Left renal cortex interstitium (tissue), 4 donors: ENCODE results near the gene MCTP1. TPM values are rescaled to one million over a fixed set of nuclear protein-coding genes. Genes with fewer than 3 reads are reported as not detected.
"Not testable (repeated sequence)": the region's sequence is repeated elsewhere in the genome, so short reads cannot be mapped to it uniquely, and the experiment has no call there.

Source experiments
- DNase-seq, 4 donors: peaks; one replicate each; pipeline ENCODE4 v3.0.0-alpha.2; 2013; ENCODE audit warnings: low read depth in 4 of 4, low spot score in 2 of 4, missing footprints in 1 of 4
- polyA plus RNA-seq, 4 donors: library from polyadenylated mRNA; unstranded; fragments of 120-200 nt; gene quantifications; one replicate each; pipeline ENCODE4 v1.2.1, GENCODE V29; 2013; ENCODE audit not compliant: insufficient read length in 4 of 4

The MCTP1 gene
- polyA plus RNA-seq, 4 donors = 3.8 to 6.8 (median 5.1) TPM

DNA sequence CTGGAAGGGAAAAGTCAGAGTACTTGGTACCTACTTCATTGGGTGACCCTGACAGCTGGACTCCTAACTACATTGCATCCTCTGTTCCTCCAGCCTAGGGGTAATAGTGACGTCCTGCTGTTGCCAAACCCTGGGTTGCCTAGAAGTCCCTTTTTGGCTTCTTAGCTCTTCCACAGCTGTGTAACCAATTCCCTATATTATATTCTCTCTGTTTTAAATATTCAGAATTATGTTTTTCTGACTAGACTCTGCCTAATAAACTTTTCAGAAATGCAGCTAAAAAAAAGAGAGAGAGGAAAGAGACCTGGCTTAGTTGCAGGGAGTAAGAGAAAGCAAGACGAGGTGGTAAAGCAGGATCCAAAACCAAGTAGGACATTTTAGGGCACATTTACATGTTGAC, 28.4 kb downstream of the MCTP1 start:
- no peak for DNase-seq

DNA sequence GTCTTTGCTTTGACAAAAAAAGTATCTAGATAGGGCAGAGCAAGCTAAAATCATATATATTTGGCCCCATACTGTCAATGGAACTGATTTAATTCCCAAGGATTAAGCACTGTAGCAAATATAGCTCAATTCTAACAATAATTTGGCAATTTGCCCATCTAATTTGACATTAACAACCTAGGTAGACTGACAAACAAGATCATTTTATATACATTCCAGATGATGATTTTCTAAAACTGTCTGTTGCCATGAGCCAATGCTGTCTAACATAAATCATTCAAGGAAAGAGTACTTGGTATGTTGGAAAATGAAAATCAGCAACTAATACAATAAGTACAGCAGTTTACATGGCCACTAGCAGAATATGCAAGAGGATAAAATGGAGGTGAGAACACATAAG, 32.1 kb downstream of the MCTP1 start:
- DNase-seq = no peak

DNA sequence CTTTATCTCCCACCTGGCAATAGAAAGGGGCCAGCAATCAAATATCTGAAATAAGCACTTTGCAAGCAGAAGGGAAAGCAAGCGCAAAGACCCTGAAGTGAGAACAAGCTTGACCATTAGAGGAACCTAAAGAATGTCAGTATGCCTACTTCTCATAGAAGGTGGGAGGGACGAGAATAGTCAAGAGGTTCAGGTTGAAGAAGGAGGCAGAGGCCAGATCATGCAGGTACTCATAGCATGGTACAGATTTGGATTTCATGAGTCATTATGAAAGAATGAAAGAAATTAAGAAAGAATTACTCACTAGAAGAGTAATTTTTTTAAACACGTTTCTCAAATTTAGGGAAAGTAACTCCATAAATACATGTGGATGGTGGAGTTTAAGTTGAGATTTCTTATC, 33.7 kb downstream of the MCTP1 start:
- no peak for DNase-seq

DNA sequence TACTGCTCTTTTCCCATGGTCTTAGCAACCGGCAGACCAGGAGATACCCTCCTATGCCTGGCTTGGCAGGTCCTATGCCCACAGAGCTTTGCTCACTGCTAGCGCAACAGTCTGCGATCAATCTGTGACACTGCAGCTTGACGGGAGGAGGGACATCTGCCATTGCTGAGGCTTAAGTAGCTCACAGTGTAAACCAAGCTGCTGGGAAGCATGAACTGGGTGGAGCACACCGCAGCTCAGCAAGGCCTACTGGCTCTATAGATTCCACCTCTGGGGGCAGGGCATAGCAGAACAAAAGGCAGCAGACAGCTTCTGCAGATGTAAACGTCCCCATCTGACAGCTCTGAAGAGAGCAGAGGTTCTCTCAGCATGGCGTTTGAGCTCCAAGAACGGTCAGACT, 40.4 kb downstream of the MCTP1 start:
- DNase-seq = no peak

DNA sequence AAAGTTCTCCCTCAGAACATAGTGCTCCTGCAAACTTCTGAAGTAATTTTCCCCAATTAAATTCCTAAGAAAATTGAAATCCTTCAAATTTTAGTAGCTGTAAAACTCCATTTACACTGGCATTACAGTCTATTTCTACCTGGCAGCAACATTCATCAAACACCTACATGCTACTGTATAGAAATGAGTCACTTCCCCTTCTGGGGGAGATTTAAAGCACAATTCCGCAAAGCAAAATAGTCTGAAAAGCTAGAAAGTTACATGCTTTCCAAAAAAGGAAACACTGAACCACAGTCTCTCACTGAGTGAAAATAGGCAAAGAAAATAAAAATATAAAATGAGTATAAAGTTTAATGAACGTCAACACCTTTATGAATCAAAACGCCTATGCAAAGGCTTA, 43.3 kb downstream of the MCTP1 start:
- no peak for DNase-seq

DNA sequence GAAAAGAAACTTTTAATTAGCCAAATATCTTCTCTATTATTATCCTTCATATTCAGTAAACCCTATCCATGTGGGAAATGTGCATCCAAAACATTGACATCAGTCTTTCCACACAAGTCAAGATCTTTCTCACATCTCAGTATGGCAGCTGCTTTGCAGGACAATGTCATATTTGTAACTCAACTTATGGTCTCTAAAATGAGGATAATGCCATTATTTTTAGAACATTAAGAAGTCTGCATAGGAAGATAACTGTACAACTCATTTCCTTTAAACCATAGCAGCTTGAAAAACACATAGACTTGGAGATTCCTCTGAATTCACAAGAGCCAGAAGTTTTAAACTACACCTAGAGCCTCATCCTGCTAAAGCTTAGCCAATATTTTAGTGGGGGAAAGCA, 43.7 kb downstream of the MCTP1 start:
- DNase-seq = no peak

DNA sequence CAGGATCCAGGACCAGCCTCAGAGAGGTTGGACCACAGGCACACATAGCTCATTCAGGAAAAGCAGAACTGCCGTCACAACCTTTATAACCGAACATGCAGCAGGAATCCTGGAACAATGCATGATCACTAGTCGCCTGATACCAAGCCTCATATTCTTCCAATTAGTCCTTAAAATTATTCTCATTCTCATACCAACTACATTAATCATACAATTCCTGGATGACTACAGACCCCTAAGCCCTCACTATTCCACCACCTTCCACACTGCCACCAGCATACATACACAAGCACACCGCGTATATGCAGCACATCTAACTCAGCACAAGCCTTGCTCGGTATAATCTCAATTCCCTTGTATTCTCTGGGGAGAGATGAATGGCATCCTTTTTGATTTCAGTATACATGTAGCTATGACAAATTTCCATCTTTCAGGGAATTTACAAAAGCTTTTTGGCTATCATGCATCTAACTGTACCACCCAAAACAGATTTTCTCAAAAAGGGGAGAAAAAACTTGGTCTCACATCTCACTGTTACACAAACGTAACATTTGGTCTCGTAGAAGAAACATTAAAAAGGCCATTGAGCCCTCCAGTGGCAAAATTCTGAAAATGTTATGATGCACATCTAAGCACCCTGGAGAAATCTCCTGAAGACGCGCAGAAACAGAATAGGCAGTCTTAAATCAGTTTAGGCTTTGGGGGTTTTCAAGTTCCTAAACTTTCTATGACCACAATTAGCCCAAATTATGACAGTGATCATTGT, 46.2 kb downstream of the MCTP1 start:
- peak in 2 of 4 donors; percentile 6 to 13 for DNase-seq

DNA sequence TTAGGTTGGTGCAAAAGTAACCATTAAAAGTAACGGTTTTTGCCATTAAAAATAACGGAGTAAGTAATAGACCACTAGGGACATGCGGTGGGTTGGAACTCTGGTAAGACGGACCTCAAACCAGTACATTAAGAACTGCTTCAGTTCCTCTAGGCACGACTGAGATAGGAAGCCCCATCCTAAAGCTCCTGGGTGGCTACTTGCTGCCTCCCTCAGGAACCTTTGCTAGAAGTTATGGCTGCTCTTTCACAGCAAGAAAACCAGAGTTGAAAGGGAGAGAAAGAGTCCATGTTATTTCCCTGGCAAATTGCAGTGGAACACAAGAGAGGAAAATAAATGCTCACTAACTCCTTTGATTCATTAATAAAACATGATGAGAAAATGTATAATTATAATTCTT, 47.6 kb downstream of the MCTP1 start:
- no peak for DNase-seq

DNA sequence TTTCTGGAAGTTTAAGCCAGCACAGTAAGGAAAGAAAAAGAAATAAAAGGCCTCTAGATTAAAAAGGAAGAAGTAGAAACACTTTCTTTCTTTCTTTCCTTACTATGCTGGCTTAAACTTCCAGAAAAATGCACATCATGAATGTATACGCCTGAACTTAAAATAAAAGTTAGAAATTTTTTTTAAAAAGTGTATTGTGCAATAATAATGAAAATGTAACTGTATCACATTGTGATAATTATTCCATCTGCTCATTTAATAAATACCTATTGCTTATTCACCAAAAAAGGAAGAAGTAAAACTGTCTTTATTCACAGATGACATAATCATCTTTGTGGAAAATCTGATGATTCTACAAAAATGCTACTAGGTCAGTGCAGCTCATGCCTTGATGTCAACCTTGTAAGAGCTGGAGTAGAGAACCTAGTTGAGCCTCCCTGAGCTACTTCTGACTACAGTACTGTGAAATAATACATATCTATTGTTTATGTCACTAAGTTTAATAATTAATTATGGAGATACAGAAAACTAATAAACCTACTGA, 49.4 kb downstream of the MCTP1 start:
- no peak for DNase-seq

DNA sequence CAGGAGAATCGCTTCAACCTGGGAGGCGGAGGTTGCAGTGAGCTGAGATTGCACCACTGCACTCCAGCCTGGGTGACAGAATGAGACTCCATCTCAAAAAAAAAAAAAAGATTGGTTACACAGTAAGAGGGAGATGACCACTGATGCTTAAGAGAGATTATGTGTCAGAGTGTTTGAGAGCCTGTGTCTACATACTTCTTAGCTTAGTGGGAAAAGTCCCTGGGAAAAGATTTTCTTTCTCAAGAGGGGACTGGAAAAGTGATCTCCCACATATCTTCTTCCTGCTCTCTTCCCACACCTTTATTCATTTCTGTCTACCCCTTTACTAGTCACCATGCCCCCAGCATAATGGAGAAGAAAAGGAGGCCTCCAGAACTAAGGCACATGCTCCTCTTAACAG, 55.2 kb downstream of the MCTP1 start:
- no peak for DNase-seq

DNA sequence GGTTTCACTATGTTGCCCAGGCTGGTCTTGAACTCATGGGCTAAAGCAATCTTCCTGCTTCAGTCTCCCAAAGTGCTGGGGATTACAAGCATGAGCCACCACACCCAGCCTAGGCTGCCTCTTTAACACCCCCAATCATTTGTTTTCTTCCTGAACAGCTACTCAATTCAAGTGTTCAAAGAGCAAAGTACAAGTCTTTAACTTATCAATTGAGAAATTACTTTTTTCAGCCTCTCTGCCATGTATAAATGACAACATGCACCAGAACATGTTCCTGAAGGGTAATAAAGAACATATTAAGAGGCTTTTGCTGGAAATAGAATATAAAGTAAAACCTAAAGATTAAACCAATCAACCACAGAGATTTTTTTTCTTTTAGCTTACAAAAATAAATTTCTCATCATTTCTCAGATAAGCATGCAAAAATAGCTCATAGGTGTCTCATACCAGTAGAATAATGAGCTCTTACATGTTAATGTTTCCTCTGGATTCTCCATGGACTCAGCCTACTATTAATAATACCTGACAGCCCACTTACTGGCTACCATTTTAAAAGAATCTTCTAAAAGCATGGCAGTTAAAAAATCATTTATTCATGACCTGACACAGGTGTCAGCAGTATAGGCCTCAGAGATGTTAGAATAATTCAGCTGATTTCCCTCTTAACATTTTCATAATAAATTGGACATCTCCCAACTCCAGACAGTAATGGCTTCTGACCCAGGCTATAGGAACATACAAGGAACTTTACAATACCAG, 60.0 kb downstream of the MCTP1 start:
- DNase-seq = no peak

DNA sequence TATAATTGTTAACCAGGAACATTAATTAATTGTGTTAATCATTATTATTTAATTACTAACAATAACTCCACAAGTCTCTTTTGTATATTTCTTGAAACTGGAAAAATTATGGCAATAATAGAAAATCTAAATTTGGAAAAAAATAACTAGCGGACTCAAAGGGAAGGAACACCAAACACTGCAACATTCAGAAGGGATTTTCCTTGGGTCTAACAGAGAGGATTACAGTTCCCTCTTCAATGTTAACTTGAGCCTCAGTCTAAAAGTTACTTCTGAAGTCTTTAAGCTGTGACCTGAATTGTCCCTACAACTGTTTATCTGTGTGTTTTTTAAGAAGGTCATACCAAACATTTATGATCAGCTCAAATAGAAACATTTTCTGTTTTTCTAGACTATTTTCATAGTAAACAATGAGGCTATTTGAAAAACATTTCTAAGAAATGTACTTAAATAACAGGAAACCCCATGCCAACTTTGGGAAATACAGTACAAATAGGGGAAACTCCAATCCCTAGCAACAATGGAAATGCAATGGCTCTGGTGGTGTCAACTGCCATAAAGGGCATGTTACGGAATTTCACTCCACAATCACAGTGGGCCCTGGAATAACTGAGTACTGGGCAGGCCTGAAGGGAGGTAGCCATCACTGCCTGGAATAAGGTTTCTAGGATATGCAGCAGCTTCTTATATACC, 61.2 kb downstream of the MCTP1 start:
- no peak for DNase-seq

DNA sequence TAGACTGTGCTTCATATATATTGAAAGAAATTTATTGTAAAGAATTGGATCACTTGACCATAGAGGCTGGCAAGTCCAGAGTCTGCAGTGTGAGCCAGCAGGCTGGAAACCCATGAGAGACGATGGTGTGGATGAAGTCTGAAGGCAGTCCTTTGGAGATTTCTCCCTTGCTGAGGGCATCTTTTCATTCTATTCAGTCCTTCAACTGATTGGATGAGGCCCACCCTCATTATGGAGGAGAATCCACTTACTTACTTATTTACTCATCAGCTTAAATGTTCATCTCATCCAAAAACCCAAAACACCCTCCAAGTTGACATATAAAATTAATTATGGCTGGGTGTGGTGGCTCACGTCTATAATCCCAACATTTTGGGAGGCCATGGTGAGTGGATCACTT, 62.1 kb downstream of the MCTP1 start:
- no peak for DNase-seq

DNA sequence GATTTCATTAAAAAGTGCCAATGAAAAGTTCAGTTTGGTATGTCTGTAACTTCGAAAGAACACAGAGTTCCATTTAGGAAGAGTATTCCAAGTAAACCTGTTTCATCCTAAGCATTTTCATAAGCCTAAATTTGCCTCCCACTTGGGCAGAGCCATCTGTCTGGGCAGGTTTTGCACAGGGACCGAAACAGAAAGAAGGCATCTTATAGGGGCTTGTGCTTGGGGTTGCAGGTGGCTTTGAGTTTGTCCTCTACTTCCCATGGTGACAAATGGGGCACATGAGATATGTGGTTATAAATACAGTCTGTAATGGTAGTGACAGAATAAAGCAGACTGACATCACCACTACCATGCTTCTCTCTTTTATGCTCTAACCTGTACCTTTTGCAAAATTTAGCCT, 63.7 kb downstream of the MCTP1 start:
- no peak for DNase-seq

DNA sequence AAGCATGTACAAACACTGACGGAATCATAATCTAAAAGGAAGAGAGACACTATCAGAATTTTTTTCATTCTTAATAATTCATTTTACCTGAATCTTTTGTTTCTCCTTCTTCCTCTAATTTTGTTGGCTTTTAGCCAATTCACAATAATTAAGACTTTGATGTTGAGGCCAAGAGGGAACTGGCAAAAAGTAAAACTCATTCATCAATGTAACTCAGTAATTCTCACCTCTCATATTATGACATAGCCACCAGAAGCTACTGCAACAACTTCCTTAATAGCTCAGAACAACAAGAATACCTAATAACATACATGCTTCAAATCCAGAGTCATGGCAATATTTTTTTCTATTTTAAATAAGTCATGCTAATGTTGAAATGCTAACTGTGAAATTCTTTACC, 64.5 kb downstream of the MCTP1 start:
- no peak for DNase-seq

DNA sequence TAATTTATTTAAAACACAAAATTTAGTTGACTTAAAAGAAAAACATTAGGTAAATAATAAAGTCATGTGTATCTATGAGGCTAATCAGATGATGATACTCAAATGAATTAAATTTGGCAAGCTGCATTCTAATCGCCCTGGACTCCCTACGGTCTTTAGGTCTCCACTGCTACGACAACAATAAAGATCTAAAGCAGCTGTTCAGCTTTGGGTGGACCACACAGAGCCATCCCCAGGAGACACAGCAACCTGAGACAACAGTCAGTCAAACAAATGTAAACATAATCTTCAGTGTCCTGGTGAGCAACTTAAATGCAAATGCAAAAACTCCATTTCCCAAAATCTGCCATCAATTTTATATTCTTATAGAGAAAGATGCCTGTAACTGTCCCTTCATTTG, 65.5 kb downstream of the MCTP1 start:
- DNase-seq = no peak

DNA sequence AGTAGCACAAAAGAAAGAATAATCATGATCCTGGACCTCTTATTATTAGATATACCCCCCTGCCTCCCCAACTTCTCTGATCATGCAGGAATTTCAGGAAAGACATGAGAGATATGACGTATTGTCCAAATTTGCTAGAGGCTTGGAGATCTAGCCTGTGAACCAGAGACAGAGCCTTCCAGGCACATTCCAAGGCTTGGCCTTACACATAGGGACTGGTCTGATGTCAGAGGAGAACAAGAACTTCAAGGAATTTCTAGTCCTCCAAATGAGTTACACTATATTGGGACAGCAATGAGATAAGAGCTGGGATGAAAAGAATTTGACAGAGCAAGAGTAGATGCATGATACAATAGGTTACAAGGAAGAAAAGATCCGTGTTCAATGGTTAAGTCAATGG, 67.0 kb downstream of the MCTP1 start:
- no peak for DNase-seq

DNA sequence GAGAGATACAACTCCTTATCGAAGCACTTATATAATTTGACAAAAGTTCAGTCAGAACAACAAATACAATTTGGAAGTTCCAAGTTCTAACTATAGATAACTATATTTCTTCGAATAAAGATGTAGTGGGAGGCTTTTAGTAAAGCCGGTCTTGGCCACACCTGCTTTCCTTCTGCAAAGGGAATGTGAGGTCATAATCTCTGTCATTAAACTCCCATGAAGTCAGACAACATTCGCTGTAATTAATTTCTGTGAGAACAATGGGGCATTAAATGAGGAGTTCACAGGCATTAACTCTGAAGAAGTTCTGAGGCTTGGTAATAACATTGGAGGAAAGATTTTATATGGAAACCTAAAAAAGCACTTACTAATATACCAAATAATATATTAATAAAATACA, 67.5 kb downstream of the MCTP1 start:
- DNase-seq = no peak

DNA sequence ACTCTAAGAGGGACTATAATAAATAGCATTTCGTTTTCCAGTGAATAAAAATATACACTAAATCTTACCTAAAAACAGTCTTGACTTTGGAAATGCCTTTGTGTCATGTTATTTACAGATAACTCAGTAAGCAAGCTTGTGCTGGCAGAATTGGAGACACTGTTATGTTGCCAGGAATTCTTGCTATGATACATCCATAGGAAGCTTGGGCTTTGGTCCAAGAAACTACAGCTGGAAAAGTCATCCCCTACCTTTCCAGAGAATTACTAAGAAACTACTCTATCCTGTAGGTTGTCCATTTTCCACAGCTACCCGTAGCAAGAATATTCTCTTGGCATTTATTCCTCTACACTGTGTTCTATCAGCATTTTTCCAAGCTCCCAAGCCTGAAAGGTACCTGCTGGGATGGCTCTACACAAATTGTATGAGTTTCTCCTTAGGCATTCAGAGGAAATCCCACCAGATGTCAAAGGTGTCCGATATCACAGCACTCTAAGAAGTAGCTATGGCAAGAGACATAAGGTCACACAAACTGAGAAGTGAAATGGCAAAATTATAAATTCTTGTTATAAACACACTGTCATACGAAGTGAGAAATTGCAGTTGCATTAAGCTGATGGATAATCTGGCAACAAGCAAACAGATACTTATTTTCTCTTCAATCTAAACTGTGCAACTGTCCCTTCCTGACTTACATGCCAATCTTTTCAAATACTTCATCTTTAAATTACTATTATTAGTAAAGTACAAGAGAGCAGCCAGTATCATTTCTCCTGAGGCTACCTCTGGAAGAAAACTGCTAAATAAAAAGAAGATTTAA, 68.5 kb downstream of the MCTP1 start:
- DNase-seq = no peak

DNA sequence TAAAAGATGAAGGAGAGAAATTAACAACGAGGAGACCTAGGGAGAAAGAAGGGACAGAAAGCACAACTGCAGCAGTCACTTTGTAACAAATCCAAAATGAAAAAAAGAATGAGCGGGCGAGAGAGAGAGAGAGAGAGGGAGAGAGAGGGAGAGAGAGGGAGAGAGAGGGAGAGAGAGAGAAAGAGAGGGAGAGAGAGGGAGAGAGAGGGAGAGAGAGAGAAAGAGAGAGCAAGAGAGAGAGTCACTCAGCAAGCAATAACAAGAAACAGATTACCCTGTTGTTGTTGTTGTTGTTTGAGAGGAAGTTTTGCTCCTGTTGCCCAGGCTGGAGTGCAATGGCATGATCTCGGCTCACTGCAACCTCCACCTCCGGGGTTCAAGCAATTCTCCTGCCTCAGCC, 77.1 kb downstream of the MCTP1 start:
- DNase-seq = not testable (repeated sequence)

DNA sequence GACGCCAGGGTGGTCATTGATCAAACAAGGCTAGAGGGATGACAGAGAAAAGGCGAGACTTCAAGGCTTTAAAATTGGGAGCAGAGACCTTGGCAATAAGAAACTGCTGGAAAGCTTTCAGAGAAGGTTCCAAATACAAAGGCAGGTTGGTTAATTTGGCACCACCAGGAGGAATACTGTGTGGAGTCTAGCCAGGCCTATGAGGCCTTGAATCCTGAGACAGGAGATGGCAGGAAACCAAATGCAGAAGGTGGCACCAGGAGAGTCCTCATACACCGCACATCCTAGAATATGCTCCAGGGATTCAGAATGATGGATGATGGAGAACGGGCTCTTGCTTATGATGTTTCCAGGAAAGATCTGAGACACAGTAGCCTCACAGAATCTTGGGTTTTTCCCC, 90.0 kb downstream of the MCTP1 start:
- DNase-seq = no peak
